HG03354 (cell line): ENCODE data around the gene RNF41.
A peak's percentile ranks its signal among the peaks of the same experiment; 100 is the strongest.

Experiments used
- ATAC-seq: cut with Tn5 transposase; IDR thresholded peaks from one replicate; pipeline ENCODE4 v1.9.1; 2021; ENCODE audit warnings: mild to moderate bottlenecking; ENCODE audit not compliant: unreplicated experiment, poor library complexity, severe bottlenecking

Gene RNF41

DNA sequence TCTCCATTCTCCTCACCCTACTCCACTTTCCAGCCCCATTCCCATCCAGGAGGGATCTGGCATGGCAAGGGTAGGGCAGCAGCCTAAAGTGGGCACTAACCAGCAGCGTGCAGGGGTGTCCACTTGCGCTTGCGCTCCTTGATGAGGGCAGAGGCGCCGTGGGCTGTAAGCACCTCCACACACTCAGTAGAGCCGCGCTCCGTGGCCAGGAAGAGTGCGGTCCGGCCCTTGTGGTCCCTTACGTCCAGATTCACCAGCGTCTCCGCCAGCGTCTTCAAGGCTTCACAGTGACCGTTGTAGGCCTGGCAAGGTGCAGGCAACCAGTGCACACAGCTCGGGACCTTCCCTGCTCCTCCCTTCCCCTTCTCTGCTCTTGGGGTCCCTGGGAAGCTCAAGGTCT lies 26.2 kb upstream of the RNF41 start:
- no peak for ATAC-seq

DNA sequence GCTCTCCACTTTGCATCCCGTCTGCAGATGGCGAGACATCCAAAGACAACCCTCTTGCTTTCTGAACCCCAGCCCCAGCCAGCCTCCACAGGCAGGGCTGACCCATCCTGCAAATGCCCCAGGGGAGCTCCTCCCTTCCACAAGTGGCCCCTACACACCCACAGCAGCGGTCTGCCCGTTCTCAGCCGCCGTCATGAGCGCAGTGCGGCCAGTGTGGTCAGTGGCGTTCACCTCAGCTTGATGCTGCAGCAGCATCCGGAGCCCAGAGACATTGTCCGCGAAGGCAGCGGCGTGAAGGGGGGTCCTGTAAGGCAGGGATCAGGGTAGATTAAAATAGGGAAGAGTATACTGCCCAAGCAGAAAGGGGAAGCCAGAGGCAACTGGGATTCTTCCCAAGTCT lies 22.8 kb upstream of the RNF41 start:
- no peak for ATAC-seq

DNA sequence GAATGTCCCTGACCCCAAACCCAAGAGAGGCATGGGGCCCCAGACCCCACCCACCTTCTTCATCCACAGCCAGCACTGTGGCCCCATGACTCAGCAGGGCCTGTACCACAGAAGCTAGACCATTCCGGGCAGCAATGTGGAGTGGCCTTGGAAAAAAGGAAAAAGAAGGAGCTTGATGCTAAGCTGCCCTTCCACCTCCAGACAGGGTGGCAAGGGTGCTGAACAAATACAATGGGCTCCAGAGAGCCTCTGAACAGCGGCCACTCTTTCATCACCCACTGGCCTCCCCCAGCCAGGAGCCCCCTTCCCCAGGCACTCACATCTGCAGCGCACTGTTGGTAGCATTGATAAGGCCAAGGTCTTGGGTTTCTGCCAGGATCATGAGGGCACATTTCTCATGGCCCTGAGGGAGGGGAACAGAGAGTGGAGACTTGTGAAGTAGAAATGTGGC lies 22.0 kb upstream of the RNF41 start:
- no peak for ATAC-seq

DNA sequence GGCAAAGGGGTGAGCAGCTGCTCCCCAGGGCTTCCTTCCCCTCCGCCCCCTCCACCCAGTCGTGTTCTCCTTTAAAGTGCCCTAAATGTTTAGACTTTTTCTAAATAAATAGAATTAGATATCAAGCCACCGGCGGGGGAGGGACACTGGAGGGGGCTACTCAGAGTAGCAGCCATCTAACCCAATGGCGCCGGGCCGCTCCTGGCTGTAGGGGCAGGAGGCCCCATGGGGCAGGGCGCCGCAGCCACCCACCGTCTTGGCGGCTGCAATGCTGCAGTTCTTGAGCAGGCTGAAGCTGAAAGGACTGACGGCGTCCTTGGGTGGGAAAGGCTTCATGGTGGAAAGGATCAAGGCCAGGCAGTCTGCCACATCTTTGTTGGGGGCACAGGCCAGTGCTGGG lies 21.3 kb upstream of the RNF41 start:
- ATAC-seq = no peak

DNA sequence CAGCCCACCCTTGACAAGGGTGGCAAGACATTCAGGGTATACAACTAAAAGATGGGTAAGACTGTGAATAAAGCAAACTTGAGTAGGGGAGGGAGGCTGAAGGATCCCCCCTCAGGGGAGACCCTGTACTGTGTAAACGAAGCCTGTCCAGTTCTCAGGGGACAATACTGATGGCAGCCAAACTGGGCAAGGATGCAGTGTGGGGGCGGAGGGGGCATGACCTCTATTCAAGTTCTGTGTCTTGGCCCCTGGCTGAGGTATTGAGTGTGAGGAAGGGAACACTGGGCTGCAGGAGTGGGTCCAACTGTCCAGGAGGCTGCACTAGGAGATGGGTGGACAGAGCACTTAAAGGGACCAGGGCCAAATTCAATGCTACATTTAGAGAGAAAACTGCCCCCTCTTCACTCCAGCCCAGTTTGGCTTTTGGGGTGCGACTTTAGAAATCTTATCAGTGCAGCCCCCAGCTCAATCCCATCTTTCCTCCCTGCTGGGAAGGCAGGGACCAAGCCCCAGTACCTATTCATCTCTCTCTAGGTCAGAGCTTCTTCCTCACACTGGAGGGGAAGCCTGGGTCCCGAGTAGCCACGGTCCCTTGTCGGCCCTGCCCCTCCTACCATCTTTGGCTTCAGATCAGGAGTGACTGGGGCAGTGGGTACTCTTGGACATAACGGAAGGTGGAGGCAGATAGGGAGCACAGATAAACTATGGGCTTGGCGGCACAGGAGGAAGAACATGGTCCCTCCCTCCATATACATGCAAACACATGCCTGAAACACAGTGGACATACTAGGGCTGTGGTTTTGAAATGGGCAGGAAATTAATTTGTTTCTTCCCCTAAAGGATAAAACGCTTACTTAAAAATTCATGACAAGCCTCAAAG lies 19.9 kb upstream of the RNF41 start:
- no peak for ATAC-seq

DNA sequence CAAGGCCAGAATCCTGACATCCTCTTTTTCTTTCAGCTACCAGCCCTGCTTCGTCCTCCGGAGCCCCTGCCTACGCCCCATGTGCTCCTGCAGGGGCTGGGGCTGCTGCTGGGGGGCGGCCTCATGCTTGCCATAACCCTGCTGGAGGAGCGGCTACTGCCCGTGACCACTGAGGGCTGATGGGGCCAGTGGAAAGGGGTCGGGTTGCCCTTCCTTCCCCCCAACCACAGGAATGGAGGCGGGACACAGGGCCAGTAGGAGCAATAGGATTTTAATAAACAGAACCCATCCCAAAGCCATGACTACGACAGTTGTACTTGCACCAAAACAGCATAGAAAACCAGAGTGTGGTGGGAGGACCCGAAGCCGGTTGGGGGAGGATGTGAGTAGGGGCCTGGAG lies 15.8 kb upstream of the RNF41 start:
- no peak for ATAC-seq

DNA sequence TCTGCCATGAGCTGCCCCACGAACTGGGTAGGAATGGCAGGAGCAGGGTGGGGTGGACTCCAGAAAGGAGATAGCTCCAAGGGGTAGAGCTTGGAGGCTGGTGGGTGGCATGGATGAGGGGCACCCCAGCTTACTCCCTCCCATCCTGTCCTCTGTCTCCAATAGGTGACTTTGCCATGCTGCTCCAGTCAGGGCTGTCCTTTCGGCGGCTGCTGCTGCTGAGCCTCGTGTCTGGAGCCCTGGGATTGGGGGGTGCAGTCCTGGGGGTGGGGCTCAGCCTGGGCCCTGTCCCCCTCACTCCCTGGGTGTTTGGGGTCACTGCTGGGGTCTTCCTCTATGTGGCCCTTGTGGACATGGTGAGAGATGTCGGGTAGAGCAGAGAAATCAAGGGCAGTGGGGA lies 15.3 kb upstream of the RNF41 start:
- no peak for ATAC-seq

DNA sequence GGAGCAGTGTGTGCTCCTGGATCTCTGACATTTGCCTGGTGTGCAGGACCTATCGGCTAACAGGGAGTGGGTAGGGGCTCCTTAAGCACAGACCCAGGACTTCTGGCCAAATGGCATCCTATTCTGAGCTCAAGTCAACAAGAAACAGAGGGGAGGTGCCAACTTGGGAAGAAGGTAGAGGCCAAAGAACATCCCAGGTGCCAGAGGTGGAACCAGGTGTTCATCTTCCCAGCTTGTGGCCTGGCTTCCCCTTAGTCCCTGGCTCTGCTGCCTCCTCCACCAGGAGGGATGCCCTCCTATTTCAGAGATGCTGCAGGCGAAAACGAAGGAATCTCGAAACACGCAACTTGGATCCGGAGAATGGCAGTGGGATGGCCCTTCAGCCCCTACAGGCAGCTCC lies 14.4 kb upstream of the RNF41 start:
- ATAC-seq = no peak

DNA sequence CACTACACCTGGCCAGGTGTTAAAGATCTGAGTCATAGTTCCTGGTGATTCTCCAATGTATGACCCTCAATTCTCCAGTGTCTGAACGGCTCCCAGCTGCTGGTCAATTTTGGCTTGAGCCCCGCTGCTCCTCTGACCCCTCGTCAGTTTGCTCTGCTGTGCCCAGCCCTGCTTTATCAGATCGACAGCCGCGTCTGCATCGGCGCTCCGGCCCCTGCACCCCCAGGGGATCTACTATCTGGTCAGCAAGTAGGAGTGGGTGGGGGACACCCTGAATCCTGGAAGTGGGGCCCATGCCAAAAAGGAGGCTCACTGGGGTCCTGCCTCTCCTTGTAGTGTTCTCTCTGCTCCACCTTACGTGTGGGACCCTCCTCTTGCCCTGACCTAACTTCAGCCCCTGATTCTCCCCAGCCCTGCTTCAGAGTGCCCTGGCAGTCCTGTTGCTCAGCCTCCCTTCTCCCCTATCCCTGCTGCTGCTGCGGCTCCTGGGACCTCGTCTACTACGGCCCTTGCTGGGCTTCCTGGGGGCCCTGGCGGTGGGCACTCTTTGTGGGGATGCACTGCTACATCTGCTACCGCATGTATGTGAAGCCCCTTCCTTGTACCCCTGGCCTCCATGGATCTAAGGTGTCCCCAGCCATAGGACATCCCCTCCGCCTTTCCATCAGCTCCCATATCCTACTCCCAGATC lies 13.2 kb upstream of the RNF41 start:
- ATAC-seq = no peak

DNA sequence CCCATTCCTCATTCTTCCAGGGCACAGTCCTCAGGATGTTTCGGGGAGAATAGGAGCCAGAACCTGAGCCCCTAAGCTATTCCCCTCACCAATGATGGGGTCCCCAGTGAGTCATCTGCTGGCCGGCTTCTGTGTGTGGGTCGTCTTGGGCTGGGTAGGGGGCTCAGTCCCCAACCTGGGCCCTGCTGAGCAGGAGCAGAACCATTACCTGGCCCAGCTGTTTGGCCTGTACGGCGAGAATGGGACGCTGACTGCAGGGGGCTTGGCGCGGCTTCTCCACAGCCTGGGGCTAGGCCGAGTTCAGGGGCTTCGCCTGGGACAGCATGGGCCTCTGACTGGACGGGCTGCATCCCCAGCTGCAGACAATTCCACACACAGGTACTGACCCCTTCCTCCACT lies 9.5 kb upstream of the RNF41 start:
- ATAC-seq = no peak

DNA sequence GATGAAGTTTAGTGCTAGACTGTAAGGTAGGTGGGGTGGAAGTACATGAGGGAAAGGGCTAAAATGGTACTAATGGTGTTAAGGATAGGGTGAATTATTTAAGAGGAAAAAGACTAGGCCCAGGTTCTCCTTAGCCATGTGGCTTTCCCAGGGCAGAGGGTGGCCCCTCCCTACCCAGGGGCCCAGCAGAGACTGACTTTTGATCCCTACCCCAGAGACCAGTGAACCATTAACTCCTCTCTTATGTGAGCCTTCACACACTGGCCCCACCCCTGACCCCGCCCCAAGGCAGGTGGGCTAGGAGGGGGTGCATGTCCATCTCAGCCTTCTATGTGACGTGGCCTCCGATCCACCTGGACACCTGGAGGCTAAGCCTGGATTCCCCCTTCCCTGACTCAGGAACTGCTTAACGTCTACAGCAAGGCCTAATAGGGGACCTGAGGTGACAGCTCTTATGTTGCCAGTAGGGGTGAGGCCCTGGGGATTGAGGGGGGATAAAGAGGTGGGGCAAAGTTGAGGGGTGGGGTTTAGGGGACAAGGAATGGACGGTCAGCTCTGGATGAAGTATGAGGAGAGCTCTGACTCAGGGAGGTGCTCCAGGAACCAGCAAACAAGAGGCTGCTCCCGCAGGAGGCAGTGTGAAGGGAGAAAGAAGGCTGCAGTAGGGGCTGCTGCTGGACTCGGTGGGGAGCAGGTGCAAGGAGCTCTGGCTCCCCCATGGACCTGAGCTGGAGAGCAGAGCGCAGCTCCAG lies 8.9 kb upstream of the RNF41 start:
- no peak for ATAC-seq

DNA sequence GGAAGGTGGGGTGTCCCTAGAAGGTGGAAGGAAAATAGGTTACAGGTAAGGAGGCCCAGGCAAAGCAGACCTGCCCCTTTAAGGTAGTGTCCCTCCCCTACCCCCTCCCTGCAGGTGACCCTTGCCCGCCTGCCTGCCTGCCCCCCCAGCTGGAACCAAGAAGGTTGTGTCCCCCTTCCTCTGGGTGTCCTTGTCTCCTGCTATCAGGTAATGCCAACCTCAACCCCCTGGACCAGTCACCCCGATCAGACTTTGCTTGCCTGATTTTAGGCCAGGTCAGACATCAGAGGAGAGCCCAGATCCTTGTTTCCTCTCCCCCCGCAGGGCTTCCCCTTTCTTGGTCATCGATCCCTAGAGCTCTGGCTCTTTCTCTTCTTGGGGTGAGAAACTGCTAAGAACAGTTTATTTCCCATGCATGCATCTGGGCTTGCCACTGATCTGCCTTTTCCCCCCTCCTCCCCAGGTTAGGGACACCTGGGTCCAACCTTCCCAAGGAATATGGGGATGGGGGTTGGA lies 8.3 kb upstream of the RNF41 start, which contains the start of gene SLC39A5:
TSS of gene SLC39A5 (plus strand) at position 136 of the 516 bp plus-strand sequence. CDS start 1,224 bp downstream, outside the sequence.
- no peak for ATAC-seq

DNA sequence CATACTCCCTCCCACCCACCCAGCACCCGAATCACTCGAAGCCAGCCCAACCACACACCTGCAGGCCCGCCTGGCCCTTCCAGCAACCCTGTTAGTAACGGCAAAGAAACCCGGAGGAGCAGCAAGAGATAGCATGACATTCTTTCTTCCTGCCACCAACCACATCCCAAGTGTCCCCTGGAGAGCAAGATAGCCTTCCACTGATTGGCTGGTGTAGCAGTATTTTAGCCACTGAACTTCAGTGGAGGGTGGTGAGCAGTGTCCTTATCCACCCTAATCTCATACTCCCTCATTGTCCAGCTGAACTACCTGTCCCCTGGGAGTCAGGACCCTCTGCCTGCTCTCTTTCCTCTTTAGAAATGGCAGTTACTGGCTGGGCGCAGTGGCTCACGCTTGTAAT lies 7.4 kb upstream of the RNF41 start:
- no peak for ATAC-seq

DNA sequence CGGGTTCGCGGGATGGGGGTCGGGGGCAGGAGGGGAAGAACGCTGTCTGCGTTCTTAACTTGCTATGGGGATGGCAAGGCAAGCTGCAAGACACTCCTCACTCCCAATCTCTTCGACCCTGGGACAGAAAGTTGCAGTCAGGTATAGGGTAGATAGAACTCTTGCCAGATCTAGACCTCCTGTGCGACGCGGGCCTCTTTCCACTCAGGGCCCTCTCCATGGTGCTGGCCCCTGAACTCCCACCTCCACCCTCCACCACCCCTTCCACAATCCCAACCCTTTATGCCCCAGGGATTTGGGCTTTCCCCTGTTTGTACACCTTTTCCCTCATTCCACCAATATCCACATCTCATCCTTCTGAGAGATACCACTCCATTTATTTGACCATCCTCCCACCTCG lies 3.2 kb upstream of the RNF41 start:
- ATAC-seq = no peak

DNA sequence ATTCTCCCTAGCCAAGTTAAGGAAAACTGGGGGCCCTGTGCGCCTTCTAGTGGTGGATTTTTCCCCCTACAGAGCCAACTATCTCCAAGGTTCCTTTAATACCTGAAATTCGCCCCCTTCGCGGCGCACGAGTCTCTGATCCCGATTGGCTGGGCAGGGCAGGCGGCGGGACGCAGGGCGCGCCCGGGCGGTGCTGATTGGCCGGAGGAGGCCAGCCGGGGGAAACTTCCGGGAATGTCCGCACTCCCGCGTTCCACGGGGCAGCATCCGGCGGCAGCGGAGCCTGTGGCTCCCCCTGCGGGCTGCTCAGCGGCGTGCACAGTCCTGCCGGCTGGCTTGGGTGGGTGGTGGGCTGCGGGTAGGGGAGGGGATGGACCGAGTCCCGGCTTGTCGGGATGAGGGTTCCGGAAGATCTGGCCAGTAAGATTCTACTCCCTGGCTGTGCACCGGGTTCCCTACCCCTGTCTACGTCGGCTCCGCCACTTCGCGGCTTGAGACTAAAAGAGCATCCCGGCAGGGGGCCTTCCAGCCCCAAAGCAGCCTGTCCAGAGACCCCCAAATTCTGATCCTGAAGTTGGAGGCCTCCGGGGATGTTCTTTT lies 2.5 kb upstream of the RNF41 start, which contains the start of gene NABP2:
TSS of gene NABP2 (plus strand) at position 241 of the 600 bp plus-strand sequence. CDS start 515 bp downstream, outside the sequence.
- peak; percentile 74 for ATAC-seq

DNA sequence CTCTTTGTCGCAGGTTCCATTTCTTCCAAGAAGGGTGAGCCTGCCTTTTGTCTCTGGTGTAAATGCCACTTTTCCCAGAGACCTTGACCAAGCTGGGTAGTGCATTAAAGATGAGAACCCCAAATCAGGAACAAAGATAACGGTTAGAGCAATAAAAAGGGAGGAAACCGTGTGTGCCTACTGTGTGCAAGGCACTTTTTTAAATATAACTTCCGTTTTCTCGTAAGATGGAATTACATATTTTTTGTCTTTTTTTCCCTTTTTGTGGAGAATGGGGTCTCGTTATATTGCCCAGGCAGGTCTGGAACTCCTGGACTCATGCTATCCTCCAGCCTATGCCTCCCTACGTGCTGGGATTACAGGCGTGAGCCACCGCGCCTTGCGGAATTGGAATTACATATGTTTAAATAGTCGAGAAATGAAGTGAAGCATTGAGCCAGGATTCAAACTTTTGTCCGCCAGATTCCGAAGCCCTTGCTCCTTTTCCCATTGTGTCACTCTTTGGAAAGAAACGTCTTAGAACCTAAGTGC lies 1.9 kb upstream of the RNF41 start:
- no peak for ATAC-seq

DNA sequence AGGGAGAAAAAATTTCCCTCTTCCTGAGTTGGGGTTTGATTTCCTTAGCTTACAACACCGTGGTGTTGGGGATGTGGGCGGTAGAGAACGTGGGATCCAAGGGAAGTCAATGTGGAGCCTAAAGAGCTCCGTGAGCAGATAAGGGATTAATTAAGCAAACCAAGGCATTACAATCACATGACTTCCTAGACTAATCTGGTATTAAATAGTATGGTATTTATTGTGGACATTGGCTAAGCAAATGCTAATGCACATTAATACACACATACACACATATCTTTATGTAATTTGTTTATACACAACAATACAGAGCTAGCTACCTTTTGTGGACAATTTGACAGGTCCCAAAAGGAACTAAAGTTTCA lies 791 bp upstream of the RNF41 start:
- no peak for ATAC-seq

DNA sequence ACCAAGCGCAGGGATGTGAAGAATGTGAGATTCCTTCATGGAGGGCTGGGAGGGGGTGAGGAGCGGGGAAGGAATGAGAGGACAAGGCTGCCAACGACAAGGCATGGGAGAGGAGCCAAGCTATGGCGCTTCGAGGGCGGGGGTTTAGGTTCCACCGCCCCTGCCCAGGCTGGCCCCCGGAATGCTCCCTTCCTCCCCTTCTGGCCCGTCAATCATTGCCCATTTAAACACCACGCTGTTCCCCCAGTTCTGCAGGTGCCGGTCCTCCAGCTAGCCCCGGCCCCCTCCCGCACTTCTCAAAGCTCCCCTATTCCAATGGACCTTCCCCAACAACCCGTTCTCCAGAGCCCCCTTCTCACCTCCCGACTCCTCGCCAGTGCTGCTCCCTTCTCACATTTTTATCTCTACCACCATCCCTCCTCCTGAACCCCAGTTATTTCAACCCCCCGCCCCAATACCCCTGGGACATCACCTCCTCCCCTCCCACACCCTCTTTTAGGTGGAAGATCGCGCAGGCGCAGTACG lies 428 bp downstream of the RNF41 start:
- ATAC-seq = peak; percentile 33

DNA sequence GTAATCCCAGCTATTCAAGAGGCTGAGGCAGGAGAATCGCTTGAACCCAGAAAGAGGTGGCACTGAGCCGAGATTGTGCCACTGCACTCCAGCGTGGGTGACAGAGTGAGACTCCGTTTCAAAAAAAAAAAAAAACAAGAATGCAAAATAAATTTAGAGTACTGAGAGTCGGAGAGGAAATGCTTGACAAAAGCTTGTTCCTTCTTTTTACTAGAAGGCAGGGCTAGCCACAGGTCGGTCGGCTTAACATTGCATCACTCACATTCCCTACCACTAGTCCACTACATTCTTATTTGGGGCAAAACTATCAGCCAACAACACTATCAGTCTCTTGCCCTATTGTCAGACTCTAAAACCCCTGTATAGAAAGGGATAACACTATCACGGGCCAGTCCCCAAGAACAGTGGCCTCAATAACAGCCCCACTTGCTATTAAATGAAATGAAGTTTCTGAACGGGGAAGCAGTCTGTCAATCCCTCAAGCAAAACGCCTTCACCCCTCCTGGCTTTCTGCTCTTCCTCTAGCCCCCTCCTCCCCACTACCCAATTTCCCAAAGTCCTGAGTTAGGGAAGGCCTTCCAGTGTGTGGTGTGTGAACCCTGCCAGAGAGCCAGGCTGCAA lies 1.0 kb downstream of the RNF41 start:
- ATAC-seq = no peak
